Heart left ventricle (tissue), 16 donors: Measurements from ENCODE around the gene FGA. TPM values are rescaled to one million over a fixed set of nuclear protein-coding genes. Genes with fewer than 3 reads are reported as not detected.

Experiments
- ATAC-seq, 4 donors: fragments of 200-7000 bp; cut with Tn5 transposase; one replicate each; pipeline ENCODE4 v1.9.1; 2020 to 2022; ENCODE audit warnings: moderate library complexity in 4 of 4, mild to moderate bottlenecking in 3 of 4, moderate number of reproducible peaks in 1 of 4
- DNase-seq, 5 donors: peaks; one replicate each; pipeline ENCODE4 v3.0.0-alpha.2; 2020
- H3K27ac ChIP-seq, 12 donors: fragments of 200-600 bp; sonication (generic) in 4 of 12; one replicate each; pipeline versions ENCODE4 v1.5.0 to v1.8.0; 2016 to 2022; ENCODE audit warnings: mild to moderate bottlenecking in 2 of 12
- H3K27me3 ChIP-seq, 9 donors: fragments of 200-600 bp; sonication (generic) in 2 of 9; one replicate each; pipeline versions ENCODE4 v1.5.1 to v1.8.0; 2016 to 2022; ENCODE audit warnings: mild to moderate bottlenecking in 3 of 9
- H3K36me3 ChIP-seq, 9 donors: fragments of 200-600 bp; sonication (generic) in 2 of 9; one replicate each; pipeline versions ENCODE4 v1.5.0 to v1.8.0; 2018 to 2022; ENCODE audit warnings: mild to moderate bottlenecking in 2 of 9
- H3K4me1 ChIP-seq, 12 donors: fragments of 200-600 bp; sonication (generic) in 4 of 12; one replicate each; pipeline versions ENCODE4 v1.5.0 to v1.8.0; 2016 to 2022; ENCODE audit warnings: mild to moderate bottlenecking in 3 of 12
- H3K4me3 ChIP-seq, 12 donors: fragments of 200-600 bp; sonication (generic) in 4 of 12; one replicate each; pipeline versions ENCODE4 v1.5.0 to v1.8.0; 2017 to 2022; ENCODE audit warnings: mild to moderate bottlenecking in 9 of 12, moderate library complexity in 4 of 12
- H3K9me3 ChIP-seq, 12 donors: fragments of 200-600 bp; sonication (generic) in 4 of 12; one replicate each; pipeline versions ENCODE4 v1.5.0 to v1.8.0; 2016 to 2022; ENCODE audit warnings: mild to moderate bottlenecking in 1 of 12
- CTCF ChIP-seq, 12 donors: fragments of 200-600 bp; sonication (generic) in 4 of 12; IDR thresholded peaks; one replicate each; pipeline versions ENCODE4 v1.5.0 to v1.8.0; 2018 to 2022; ENCODE audit warnings: antibody characterized with exemption in 12 of 12, mild to moderate bottlenecking in 5 of 12
- POLR2A ChIP-seq, 2 donors: fragments of 450-650 bp; IDR thresholded peaks; one replicate each; pipeline ENCODE4 v1.6.1; 2017; ENCODE audit warnings: antibody characterized with exemption in 2 of 2, mild to moderate bottlenecking in 2 of 2, moderate library complexity in 2 of 2
- WGBS, 4 donors: extraction: QIAGEN DNeasy Blood & Tissue Kit in 2 of 4; methylation state at CpG; one replicate each; pipeline versions ENCODE4 v1.1.5 to v1.1.7; 2013 to 2018; 5-methylcytosine and 5-hydroxymethylcytosine counted together
- intact Hi-C, 10 donors: fragments of 100-400 bp; cut with DNase I; formaldehyde crosslinking; loops; one replicate each; pipeline versions ENCODE4 v1.11.1 to v1.14.2; 2022
- polyA plus RNA-seq, 2 donors: library from polyadenylated mRNA; stranded (reverse); fragments of 200-250 nt; gene quantifications; one replicate each; pipeline ENCODE4 v1.2.3, GENCODE V29; 2013
- total RNA-seq, 9 donors: library from RNA; depleted of rRNA in 2 of 9; stranded (reverse); fragments of >200 nt in 2 of 9; fragmentation: NEBNext Ultra II Directional in 3 of 9; extraction: Animal tissue kit (Norgen Biotek cat#: 25700) in 3 of 9; gene quantifications; one replicate each; pipeline versions ENCODE4 v1.1.0 to v1.2.4, GENCODE V29; 2016 to 2023
- donor health status: ischemic (EF 13 %, LVEDD 7.1; RV severe dilation, severe dysfunction).
- donor health status: healthy with polysubstance abuse.
- donor health status: DM: no; HTN: yes; CAD: no.
- donor health status: DM: no; HTN: no; CAD: no.
- donor health status: ischemic (EF 25% LVEDD 6.9; RV normal size, moderate dysfunction).
- donor health status: ischemic (EF 25% LVEDD 5.7; RV mildly dilated, moderate dysfunction).
- donor health status: healthy.
- donor health status: DM: yes; HTN: yes; CAD: no.
- donor health status: ischemic (EF 35%, LVEDD 5.7; RV mildly dilated, moderate dysfunction).
- donor health status: nonischemic (EF 11% LVEDD 7.7; RV severe dilation, severe dysfunction).
- donor health status: DM: yes; HTN: yes; CAD: no.
- donor health status: PGD.
- donor health status: ischemic (EF 29% LVEDD 5.4; RV normal size, mild dysfunction).
- donor health status: nonischemic (EF 23%, LVEDD 6.1; RV moderate dilation, normal function).

Gene FGA
- total and polyA plus RNA-seq, 11 donors = 0.25 to 0.77 (median 0.32) TPM; not detected in 8

GRCh38 chr4:154542271-154542879, 48.2 kb downstream of the FGA start:
- peaks cover 3 to 100% (median 100%) of the 10 kb centered on the region in 9 donors for H3K36me3 ChIP-seq
- WGBS, 4 donors = 95 to 97% (median 96%) methylated on average over 4 of the region's 4 CpGs
- DNase-seq = no peak

More at GRCh38 chr4:154542271-154542879, 48.2 kb downstream of the FGA start:
- Histone ChIP-seq H3K9me3 (no peaks in the 10 kb centered on the region), H3K4me1 (no peaks in the 10 kb centered on the region), H3K4me3 (no peak overlapping the region), H3K27ac (no peak overlapping the region), H3K27me3 (no peaks in the 10 kb centered on the region)
- ATAC-seq = no peak
- TF ChIP-seq CTCF (IDR thresholded peaks at IDR 0.05) (no peak), POLR2A (IDR thresholded peaks at IDR 0.05) (no peak)
- intact Hi-C loops = no loop called here

Other genes with a start within 250 kb of the FGA start
- under 1 TPM in 5 of 9 donors, not detected in 4; 0.10 to 0.49 (median 0.16) TPM for gene DCHS2, start 98.9 kb downstream of the FGA start, total RNA-seq
- under 1 TPM in 1 of 2 donors, not detected in 1; under 0.01 TPM for gene DCHS2, start 98.9 kb downstream of the FGA start, polyA plus RNA-seq
- 10 to 100 TPM; 26.2 to 52.3 (median 40.5) TPM for gene PLRG1, start 40.3 kb downstream of the FGA start, total RNA-seq
- 10 to 100 TPM; 25.4 to 40.9 TPM for gene PLRG1, start 40.3 kb downstream of the FGA start, polyA plus RNA-seq
- gene FGB, start 27.7 kb downstream of the FGA start, total RNA-seq = 1 to 10 TPM in 1 of 9 donors, under 1 TPM in 1, not detected in 7; 0.25 to 1.6 TPM
- gene FGB, start 27.7 kb downstream of the FGA start, polyA plus RNA-seq = under 1 TPM in 1 of 2 donors, not detected in 1; 0.46 TPM
- 1 to 10 TPM in 1 of 9 donors, under 1 TPM in 1, not detected in 7; 0.35 to 1.0 TPM for gene FGG, start 21.9 kb upstream of the FGA start, total RNA-seq
- gene FGG, start 21.9 kb upstream of the FGA start, polyA plus RNA-seq = under 1 TPM in 1 of 2 donors, not detected in 1; 0.50 TPM
- under 1 TPM in 2 of 9 donors, not detected in 7; 0.33 to 0.86 TPM for gene LRAT, start 153.3 kb upstream of the FGA start, total RNA-seq
- not detected for gene LRAT, start 153.3 kb upstream of the FGA start, polyA plus RNA-seq
- under 1 TPM in 2 of 9 donors, not detected in 7; 0.23 to 0.36 TPM for gene RBM46, start 190.5 kb upstream of the FGA start, total RNA-seq
- gene RBM46, start 190.5 kb upstream of the FGA start, polyA plus RNA-seq = not detected